Activated T-helper 9 cell treated with anti-CD3 and anti-CD28 coated beads, Interleukin-2, amount 50 U/mL, for 16 hours (primary cell): ENCODE measurements around the gene SPTY2D1.
"Not testable (repeated sequence)": the region's sequence is repeated elsewhere in the genome, so short reads cannot be mapped to it uniquely, and the experiment has no call there.

Source experiments
- DNase-seq: peaks from one replicate; pipeline ENCODE4 v3.0.0-alpha.2; 2020; ENCODE audit warnings: low read depth

SPTY2D1 gene

DNA sequence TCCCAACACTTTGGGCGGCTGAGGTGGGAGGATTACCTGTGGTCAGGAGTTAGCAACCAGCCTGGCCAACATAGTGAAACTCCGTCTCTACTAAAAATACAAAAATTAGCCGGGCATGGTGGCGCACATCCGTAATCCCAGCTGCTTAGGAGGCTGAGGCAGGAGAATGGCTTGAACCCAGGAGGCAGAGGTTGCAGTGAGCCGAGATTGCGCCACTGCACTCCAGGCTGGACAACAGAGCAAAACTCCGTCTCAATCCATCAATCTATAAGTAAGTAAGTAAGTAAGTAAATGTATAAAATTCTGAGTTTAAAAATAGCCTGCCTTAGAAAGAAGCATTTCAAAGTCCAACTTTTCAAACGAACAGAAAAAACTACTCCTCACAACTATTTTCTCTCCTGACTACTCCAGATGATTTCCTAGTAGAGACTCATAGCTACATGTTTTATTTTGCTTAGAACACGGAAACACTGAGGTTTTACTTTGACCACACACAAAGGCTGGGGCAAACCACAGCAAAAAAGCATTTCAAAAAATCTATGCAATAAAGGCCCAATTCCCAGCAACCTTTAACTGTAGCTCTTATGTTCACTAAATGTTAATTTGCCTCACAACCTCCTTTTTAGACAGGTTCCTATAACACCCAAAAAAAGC is 16.3 kb downstream of the SPTY2D1 start:
- DNase-seq: peak; percentile 4

DNA sequence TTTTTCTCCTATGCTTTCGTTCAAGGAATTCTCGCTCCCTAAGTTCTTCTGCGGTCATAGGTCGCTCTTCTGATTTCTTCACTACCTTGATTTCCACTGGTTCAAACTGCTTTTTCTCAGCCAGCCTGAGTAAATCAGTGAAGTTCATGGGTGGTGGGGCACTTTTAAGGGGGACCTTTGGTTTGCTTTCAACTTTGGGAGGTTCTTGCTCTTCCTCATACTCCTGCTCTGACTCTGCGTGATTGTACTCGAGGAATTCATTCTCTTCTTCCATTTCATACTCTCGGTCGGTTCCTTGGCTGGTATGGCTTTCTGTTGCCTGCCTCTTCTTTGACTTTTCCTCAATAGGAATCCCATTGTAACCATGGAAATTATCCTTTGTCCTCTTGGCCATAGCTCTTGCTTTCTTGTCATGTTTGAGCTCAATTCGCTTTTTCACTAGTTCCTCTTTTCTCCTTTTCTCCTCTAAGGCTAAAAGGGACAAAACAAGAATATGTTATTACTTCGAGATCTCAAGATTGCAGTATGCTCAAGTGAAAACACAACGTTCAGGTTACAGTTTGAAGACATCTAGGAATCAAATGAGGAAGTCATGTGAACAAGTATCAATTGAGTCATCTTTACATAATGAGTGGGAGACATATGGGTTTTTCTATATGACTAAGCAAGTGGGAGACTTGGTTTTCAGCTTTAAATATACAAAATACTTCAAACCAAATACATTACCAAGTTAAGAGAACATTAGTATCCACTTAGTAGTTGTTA is 18.3 kb downstream of the SPTY2D1 start:
- DNase-seq: no peak

DNA sequence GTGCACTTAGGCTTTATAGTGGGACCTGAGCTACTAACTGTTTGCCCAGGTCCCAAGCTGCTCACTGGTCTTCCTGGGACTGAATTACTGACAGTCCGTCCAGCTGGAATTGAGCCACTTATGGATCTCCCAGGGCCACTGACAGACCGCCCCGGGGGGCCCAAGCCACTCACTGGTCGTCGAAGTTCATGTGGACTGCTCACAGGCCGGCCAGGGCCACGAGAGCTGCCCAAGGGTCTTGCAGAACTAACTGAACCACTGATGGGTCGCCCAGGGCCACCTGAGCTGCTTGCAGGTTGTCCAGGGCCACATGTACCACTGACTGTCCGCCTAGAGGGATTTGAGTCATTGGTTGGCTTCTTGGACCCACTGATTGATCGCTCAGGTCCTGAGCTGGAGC is 19.5 kb downstream of the SPTY2D1 start:
- no peak for DNase-seq

DNA sequence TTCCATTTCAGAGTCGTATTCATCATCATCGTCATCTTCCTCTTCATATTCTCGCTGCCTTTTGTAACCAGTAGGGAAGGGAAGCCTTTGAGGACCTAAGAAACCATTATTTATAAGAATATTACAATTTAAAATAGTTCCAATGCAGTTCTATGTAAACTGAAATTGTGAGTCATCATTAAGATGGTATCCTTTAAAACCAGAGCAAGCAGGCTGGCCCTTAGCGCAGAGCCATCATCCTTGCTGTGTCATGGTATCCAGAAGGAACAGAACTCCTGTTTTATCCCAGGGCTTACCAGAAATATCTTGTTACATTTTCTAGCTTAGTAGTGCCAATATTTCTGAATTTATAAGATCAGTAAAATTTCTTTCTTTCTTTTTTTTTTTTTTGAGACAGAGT is 21.7 kb downstream of the SPTY2D1 start:
- DNase-seq: no peak

DNA sequence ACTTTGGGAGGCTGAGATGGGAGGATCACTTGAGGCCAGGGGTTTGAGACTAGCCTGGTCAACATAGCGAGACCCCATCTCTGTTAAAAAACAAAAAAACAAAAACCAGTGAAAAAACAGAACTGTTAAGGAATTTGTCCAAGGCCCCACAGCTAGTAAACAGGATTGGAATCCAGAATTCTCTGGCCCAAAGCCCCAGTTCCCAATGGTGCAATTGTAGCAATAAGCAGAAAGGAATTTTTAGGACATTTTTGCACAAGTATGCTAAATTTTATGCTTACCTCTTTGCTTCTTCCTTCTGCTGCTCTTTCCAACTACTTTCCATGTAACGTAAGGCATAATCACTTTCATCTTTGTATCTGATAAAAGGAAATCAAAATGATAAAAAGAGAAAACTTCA is 22.9 kb downstream of the SPTY2D1 start:
- no peak for DNase-seq

DNA sequence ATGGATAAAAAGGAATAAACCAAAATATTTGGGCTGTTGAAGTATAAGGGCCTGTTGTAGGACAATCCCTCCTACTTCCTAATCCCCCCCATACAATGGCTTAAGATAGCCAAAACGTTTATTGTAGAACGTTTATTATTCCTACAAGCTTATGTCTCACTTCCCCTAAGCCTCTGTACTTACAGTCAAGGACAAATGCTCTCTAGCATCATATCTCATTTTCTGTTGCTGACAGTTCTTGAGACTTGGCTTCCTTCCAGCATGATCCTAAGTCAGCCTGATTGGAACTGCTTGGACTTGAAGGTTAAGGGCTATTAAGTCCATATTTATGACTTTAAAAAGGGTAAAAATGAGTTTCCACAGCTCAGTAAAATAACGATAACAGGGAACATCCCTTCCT is 25.8 kb downstream of the SPTY2D1 start:
- DNase-seq: no peak

DNA sequence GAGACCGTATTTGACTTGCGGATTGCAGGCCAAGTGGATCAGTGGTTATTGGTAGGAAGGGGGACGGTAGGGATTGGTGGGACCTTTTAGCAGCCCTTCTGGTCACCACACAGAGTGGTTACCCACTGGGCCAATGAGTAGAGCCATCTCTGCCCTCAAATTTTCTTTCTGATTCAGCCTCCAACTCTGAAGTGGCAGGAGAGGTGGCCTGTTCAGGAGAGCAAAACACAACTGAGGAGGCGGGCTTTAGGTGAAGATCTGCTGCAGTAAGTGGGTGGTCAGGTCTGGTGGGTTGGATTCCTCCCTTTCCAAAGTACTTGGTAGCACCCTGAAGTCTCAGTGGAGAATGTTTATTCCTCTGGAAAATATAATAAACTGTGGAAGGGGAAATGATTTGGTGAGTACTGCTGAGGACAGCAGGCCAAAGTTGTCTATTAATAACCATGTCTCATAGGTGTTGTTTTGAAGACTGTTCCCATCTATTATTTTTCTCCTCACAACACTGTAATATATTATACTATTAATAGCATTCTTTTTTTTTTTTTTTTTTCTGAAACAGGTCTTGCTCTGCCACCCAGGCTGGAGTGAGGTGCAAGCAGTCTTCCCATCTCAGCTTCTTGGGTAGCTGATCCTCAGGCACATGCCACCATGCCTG is 33.1 kb downstream of the SPTY2D1 start:
- no peak for DNase-seq

DNA sequence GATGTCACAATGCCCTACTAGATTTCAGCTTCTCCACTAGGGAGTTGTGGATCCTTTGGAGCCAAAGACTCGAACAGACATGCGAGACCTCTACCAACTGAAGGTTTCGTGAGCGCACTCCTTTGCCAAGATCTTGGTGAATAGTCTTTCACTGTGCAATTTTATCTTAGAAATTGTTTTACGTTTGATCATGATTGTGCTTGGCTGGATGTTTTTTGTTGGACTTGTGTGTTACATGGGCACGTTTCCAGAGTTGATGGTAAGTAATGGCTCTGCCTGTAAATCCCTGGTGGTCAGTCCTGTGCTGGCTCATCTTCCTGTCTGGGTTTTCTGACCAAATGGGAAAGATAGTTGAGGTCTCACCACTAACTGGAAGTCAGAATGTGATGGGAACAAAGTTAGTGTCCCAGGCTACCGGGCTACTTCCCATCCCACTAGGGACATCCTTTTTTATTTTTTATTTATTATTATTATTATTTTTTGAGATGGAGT is 34.4 kb downstream of the SPTY2D1 start, which contains the start of gene MISFA:
MISFA (plus strand) TSS at position 51 of the 492 bp plus-strand sequence; CDS start at position 191, 140 bp downstream.
- no peak for DNase-seq

DNA sequence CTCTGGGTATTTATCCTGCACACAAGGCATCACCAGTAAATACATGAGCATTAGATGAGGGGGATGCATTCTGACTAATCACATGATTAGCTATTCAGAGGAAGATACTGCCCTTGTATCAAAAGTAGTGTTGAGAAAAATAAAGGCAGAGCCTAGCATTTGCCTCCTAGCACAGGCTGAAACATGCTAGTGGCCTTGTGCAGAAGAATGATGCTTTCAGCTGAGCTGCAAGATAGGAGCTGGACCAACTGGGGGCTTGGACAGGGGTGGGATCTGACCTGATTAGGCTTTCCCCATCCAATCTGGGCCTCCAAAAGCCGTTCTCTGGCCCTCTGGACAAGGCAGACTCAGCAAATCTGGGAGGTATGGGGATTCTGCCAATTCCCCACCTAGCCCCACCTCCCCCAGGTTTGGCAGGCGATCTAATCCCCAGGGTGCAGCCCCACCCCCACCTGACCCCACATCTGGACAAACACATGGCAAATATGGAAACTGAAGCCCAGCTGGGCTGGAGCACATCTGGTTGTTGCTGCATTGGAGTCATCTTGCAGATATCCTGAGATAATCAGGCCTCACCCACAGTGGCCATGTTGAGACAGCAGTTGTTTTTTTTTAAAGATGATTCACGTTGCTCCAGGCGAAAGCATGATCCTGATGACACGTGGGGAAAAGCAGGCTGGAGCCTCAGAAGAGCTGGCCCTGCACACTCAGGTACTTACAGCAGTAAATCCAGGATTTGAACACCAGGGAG is 39.0 kb downstream of the SPTY2D1 start:
- DNase-seq: no peak

DNA sequence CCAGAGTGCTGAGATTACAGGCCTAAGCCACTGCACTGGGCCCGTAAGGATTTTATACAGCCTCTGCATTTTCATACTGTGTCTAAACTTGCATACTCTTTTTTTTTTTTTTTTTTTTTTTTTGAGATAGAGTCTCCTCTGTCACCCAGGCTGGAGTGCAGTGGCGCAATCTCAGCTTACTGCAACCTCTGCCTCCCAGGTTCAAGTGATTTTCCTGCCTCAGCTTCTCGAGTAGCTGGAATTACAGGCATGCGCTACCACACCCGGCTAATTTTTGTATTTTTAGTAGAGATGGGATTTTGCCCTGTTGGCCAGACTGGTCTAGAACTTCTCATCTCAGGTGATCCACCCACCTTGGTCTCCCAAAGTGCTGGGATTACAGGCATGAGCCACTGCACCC is 40.1 kb downstream of the SPTY2D1 start:
- not testable (repeated sequence) for DNase-seq

DNA sequence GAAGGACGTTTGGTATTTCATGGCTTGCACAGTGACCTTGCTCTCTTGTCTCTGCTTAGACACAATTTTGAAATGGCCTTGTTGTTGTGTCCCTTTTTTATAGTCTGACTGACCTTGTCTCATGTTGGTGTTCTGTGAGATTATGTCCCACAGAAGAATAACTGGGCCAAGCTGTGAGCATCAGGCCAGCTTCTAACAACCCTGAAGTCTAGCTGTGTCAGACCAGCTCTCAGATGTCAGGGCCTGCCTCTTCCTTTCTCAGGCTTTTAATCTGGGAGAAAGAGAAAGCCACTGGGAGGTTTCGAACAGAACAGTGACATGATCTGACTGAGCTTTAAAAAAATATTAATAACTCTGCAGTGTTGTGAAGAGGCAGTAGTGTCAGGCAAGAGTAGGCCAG is 43.6 kb downstream of the SPTY2D1 start:
- DNase-seq: no peak

DNA sequence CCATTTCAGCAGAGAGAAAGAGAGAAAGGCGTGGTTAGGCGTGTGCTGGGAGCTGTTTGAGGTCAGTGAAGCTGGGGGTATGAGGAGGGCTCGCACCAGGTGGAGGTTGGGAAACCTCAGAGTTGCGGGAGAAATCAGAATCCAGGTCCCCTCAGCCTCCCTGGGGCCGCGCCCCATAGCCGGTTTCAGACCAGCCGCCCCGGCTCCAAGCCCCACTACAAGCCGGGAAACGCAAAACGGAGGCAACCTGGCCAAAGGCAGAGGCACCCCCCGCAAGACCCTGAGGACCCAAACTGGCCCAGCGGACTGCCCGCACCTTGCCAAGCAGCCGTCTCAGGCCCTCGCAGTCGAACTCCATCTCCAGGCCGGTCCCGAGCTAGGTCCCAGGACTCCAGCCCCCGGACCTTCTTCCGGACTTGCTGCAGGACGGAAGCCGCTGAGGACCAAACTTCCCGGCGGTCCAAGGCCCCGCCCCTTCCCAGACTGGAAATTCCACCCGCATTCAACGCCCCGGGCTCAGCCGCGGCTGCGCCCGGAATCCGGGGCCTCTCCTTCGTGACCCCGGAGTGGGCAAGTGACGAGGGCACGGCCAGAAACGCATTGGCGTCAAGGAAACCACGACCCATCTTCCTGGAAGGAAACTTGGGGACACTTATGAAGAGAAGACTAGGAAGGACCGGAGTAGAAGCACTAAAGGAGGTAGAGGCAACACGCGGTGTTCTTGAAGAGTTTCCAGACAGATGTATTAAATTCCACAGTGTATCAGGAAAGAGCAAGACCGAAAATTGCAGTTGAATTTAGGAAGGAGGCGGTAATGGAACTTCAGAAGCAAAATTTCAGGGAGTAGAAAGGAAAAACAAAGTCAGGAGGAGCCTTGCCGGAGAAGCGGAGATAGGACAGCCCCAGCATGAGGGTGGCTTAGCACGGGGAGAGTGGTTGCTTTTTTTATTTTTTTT is 45.6 kb downstream of the SPTY2D1 start, which contains the start of gene UEVLD:
UEVLD (minus strand) TSS at position 438 of the 956 bp plus-strand sequence; CDS start at position 358, 80 bp downstream.
- peak; percentile 60 for DNase-seq

DNA sequence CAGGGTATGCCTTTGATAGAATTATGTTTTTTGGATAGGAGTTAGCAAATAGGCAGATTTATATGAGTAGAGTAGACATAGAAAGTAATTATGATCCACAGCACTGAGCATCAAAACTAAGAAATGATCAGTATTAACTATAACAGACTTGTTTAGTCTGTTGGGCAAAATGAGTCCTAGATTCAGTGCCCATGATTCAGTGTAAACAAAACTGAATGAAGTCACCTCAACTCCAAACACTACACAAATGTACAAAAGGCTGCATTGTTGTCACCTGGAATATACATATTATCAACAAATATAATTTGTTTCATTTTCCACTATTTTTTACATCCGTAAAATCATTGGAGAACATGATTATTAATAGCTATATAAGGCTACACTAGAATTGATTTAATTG is 52.3 kb downstream of the SPTY2D1 start:
- no peak for DNase-seq

DNA sequence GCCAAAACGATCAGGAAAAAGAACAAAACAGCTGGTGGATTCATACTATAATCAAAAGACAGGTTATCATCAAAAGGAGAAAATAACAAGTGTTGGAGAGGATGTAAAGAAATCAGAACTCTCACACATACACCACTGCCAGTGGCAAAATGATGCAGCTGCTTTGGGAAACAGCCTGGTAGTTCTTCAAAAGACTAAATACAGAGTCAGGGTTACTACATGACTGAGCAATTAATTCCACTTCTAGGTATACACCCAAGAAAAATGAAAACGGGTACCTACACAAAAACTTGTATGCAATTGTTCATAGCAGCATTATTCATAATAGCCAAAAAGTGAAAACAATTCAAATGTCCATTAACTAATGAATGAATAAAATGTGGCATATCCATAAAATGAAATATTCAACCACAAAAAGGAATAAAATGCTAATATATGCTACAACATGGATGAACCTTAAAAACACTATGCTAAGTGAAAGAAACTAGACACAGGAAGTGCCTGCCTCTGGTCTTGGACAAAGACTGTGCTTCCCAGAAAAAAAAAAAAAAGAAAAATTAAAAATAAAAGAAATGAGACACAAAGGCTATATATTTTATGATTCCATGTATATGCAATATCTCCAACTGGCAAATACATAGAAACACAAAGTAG is 53.9 kb downstream of the SPTY2D1 start:
- DNase-seq: no peak

DNA sequence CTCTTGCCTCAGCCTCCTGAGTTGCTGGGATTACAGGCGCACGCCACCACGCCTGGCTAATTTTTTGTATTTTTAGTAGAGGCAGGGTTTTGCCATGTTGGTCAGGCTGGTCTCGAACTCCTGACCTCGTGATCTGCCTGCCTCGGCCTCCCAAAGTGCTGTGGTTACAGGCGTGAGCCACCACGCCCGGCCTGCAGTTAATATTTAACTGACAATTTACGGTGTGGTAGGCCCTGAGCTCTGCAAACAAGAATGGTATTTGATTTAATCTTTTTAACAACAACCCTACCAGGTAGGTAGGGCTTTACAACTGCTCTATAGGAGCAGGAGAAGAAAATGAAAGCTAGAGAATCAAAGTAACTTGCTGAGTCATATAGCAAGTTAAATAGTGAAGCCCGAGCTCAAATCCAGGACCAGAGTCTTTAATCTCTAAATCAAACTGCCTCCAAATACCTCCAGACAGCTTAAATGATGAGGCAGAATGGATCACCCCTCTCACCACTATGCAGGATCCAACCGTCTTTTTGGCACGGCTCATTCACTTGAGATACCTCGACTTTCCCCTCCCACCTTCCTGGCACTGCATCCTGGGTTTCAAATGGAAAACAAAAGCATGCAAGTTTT is 55.1 kb downstream of the SPTY2D1 start:
- no peak for DNase-seq

DNA sequence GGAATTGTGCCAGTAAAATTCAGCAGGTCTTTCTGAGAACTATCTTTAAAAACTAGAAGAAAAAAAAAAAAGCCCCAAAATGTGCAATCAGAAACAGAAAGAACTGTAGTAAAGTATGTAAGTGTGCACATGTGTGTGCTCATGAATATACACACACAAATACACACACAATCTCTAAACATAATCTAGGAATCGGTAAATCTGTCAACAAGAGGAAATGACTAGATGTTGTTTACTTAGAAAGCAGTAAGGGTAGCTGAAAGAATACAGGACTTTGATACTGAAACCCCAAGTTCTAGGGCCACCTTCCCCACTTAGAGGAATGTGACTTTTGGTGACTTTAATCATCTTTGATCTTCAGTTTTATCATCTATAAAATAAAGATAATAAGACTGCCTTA is 58.8 kb downstream of the SPTY2D1 start:
- no peak for DNase-seq

DNA sequence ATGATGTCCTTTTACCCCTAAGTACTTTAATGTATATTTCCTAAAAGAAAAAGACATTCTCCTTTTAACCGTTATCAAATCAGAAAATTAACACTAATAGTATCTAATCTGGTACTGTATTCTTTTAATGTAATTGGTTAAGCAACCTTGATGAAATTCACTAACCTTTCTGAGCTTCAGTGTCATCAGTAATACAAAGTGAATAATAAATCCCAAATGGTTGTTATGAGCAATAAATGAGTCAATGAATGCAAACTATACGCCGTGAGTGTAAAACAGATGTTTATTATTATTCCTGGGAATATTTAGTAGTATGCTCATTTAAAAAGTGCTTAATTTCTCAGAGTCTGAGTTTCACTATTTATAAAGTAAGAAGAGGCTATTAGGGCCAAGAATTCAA is 67.1 kb downstream of the SPTY2D1 start:
- DNase-seq: no peak

DNA sequence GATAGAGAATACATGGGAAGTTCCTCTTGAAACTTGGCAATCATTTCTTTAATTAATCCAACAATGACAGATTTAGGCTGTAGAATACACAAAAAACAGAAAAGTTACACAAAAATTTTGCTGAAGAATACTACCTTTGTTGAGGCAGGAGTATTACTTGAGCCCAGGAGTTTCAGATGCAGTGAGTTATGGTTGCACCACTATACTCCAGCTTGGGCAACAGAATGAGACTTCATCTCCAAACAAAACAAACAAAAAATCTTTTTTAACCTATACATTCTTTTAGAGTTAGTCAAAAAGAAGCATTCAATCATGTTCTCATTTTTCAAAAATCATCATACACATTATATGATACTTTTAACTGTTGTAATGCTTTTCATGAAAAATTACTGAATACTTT is 67.7 kb downstream of the SPTY2D1 start:
- DNase-seq: no peak

DNA sequence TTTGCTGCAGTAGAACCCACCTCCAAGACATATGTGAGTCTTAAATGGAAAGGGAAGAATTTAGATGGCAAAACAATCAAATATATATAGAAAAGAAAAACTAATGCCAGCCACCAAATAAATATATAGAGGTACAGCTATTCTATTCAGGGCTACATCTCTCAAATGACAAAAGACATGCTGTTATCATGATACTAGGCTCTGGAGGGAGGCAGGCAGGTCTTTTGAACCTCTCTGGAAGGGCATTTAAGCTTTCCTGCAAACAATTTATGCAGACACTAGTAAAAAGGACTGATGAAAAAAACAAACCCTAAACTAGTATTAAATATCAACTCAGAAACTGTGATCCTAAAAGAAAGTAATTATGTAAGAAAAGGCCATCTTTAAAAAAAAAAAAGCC is 70.0 kb downstream of the SPTY2D1 start:
- no peak for DNase-seq
